Activated CD4-positive, alpha-beta T cell treated with anti-CD3 and anti-CD28 coated beads for 36 hours (primary cell): Measurements from ENCODE around the gene HSPA1L. TPM values are rescaled to one million over a fixed set of nuclear protein-coding genes. Genes with fewer than 3 reads are reported as not detected.
"Not testable (repeated sequence)": the region's sequence is repeated elsewhere in the genome, so short reads cannot be mapped to it uniquely, and the experiment has no call there.

Source experiments
- ATAC-seq: fragments of 200-7000 bp; cut with Tn5 transposase; one replicate; pipeline ENCODE4 v1.10.0; 2021; ENCODE audit warnings: mild to moderate bottlenecking, moderate library complexity
- CTCF ChIA-PET: fragments of 350-600 bp; sonication (Branson Sonifier 250); formaldehyde crosslinking; loops from one replicate; lab custom pipeline; 2021; ENCODE audit warnings: antibody characterized with exemption; lab: Charles Lee
- POLR2A ChIA-PET: fragments of 350-600 bp; sonication (Branson Sonifier 250); formaldehyde crosslinking; loops from one replicate; lab custom pipeline; 2021; ENCODE audit warnings: antibody characterized with exemption, inconsistent platforms; lab: Charles Lee
- DNase-seq: peaks from one replicate; pipeline ENCODE4 v3.0.0-alpha.2; 2020
- H3K27ac Mint-ChIP-seq: one replicate; pipeline ENCODE4 v1.8.0; 2021; ENCODE audit warnings: mixed read lengths
- H3K27me3 Mint-ChIP-seq: one replicate; pipeline ENCODE4 v1.8.0; 2021; ENCODE audit warnings: mixed read lengths
- H3K36me3 Mint-ChIP-seq: one replicate; pipeline ENCODE4 v1.8.0; 2021; ENCODE audit warnings: low read depth, mixed read lengths
- H3K4me1 Mint-ChIP-seq: one replicate; pipeline ENCODE4 v1.8.0; 2021; ENCODE audit warnings: mixed read lengths
- H3K4me3 Mint-ChIP-seq: one replicate; pipeline ENCODE4 v1.8.0; 2021; ENCODE audit warnings: mild to moderate bottlenecking, moderate library complexity, mixed read lengths
- H3K9me3 Mint-ChIP-seq: one replicate; pipeline ENCODE4 v1.8.0; 2021; ENCODE audit warnings: low read depth, mixed read lengths
- intact Hi-C, 2 experiments: fragments of 100-400 bp; cut with DNase I in 1 of 2; cut with micrococcal nuclease in 1 of 2; formaldehyde crosslinking; loops; one replicate each; pipeline versions ENCODE4 v1.14.2 to v1.15.1; 2022 to 2024; cut with DNase I, micrococcal nuclease
- total RNA-seq, 2 experiments: library from RNA; stranded (reverse); gene quantifications; one replicate each; pipeline ENCODE4 v1.2.3, GENCODE V29; 2021

HSPA1L gene
- total RNA-seq, 2 experiments from 2014 or later = 1.9 to 2.2 TPM

GRCh38 chr6:31799781-31800180, 15.3 kb downstream of the HSPA1L start:
- Mint-ChIP-seq H3K36me3 (peaks cover 25% of the 10 kb centered on the region), H3K27me3 (no peaks in the 10 kb centered on the region), H3K4me1 (peaks cover 30% of the 10 kb centered on the region), H3K9me3 (no peaks in the 10 kb centered on the region), H3K4me3 (no peak overlapping the region), H3K27ac (no peak overlapping the region)
- CTCF ChIA-PET = interaction anchor here (0.6 to 1.5 kb wide), 5 partner anchors 8 to 138 kb away, joined by 3 to 4 read pairs (median 4); no protein-coding TSS in a partner anchor
- POLR2A ChIA-PET = no interaction called here
- DNase-seq (no peak), ATAC-seq (no peak)
- intact Hi-C loops = loop anchor here in 1 of 2 experiments (10.0 kb wide), 1 partner anchor 1475 kb away; the partner anchor contains the start of gene TRIM39

GRCh38 chr6:31797588-31797987, 17.5 kb downstream of the HSPA1L start:
- Mint-ChIP-seq H3K36me3 (peaks cover 31% of the 10 kb centered on the region), H3K4me1 (peaks cover 38% of the 10 kb centered on the region), H3K4me3 (no peak overlapping the region), H3K27me3 (no peaks in the 10 kb centered on the region), H3K9me3 (no peaks in the 10 kb centered on the region), H3K27ac (peak overlapping the region; percentile 86)
- peak; percentile 51 for DNase-seq
- CTCF ChIA-PET = interaction anchor here (1.6 kb wide), 1 partner anchor 32 kb away, joined by 4 read pairs; no protein-coding TSS in a partner anchor
- intact Hi-C loops = loop anchor here (1.0 to 2.0 kb wide), 2 partner anchors 9 to 15 kb away; partner anchors contain the start of gene LSM2 (in 1 of the 2)
- peak; percentile 17 for ATAC-seq
- POLR2A ChIA-PET = interaction anchor here (0.5 to 0.6 kb wide), 2 partner anchors 33 to 211 kb away, joined by 3 to 5 read pairs; no protein-coding TSS in a partner anchor

GRCh38 chr6:31796993-31797385, 18.1 kb downstream of the HSPA1L start:
- Mint-ChIP-seq H3K9me3 (no peaks in the 10 kb centered on the region), H3K36me3 (peaks cover 31% of the 10 kb centered on the region), H3K4me3 (no peak overlapping the region), H3K4me1 (peaks cover 43% of the 10 kb centered on the region), H3K27ac (peak overlapping the region; percentile 40), H3K27me3 (no peaks in the 10 kb centered on the region)
- DNase-seq (no peak), ATAC-seq (no peak)
- ChIA-PET POLR2A (interaction anchor here (0.6 kb wide), 2 partner anchors 34 to 178 kb away, joined by 3 to 5 read pairs; no protein-coding TSS in a partner anchor), CTCF (interaction anchor here (1.2 to 2.1 kb wide), 5 partner anchors 9 to 31 kb away, joined by 5 to 15 read pairs (median 6); partner anchors contain the start of genes HSPA1B and LSM2)
- intact Hi-C loops = loop anchor here (1.0 to 2.0 kb wide), 2 partner anchors 9 to 16 kb away; partner anchors contain the start of gene LSM2 (in 1 of the 2)

GRCh38 chr6:31795616-31796298, 19.3 kb downstream of the HSPA1L start, which contains the start of gene VARS1:
VARS1 (minus strand) TSS chr6:31795752; CDS start chr6:31795217, 535 bp downstream.
- Mint-ChIP-seq H3K36me3 (peaks cover 35% of the 10 kb centered on the region), H3K4me1 (peaks cover 47% of the 10 kb centered on the region), H3K27me3 (no peaks in the 10 kb centered on the region), H3K9me3 (no peaks in the 10 kb centered on the region), H3K4me3 (peak within 1 kb of the TSS; percentile 95), H3K27ac (peak within 1 kb of the TSS; percentile 95)
- ChIA-PET CTCF (interaction anchor here (0.6 to 2.1 kb wide), 12 partner anchors 10 to 136 kb away, joined by 3 to 15 read pairs (median 5); partner anchors contain the start of genes HSPA1B and LSM2), POLR2A (interaction anchor here (0.6 to 1.0 kb wide), 6 partner anchors 11 to 179 kb away, joined by 3 to 4 read pairs (median 3); partner anchors contain the start of genes BAG6 and LSM2)
- peak; percentile 92 for DNase-seq
- ATAC-seq = peak; percentile 82
- intact Hi-C loops = loop anchor here (1.0 to 2.0 kb wide), 11 partner anchors 11 to 143 kb away; partner anchors contain the start of genes ABHD16A (in 1 of the 2), BAG6 (in 1 of the 2), DDAH2 (in 1 of the 2) and HSPA1B (in 1 of the 2)

- ChIA-PET CTCF (interaction anchor here (0.7 to 2.1 kb wide), 8 partner anchors 11 to 57 kb away, joined by 3 to 15 read pairs (median 6); partner anchors contain the start of gene LSM2), POLR2A (interaction anchor here (0.5 to 1.0 kb wide), 4 partner anchors 12 to 148 kb away, joined by 3 to 7 read pairs (median 3); partner anchors contain the start of genes BAG6, LSM2 and LY6G5B)
- Mint-ChIP-seq H3K4me1 (peaks cover 49% of the 10 kb centered on the region), H3K27ac (peak overlapping the region; percentile 95), H3K36me3 (peaks cover 40% of the 10 kb centered on the region), H3K4me3 (peak overlapping the region; percentile 95), H3K27me3 (no peaks in the 10 kb centered on the region), H3K9me3 (no peaks in the 10 kb centered on the region)
- no peak for DNase-seq
- intact Hi-C loops = loop anchor here (1.0 to 2.0 kb wide), 10 partner anchors 11 to 143 kb away; partner anchors contain the start of genes ABHD16A (in 1 of the 2), BAG6 (in 1 of the 2), DDAH2 (in 1 of the 2) and HSPA1B (in 1 of the 2)
- peak; percentile 32 for ATAC-seq
Measured at GRCh38 chr6:31794866-31795615, 20.0 kb downstream of the HSPA1L start.

- peak overlapping the region; percentile 83 for H3K27ac Mint-ChIP-seq
- H3K4me1 Mint-ChIP-seq = peaks cover 49% of the 10 kb centered on the region
- peaks cover 44% of the 10 kb centered on the region for H3K36me3 Mint-ChIP-seq
- peak overlapping the region; percentile 95 for H3K4me3 Mint-ChIP-seq
- intact Hi-C loops = loop anchor here in 1 of 2 experiments (2.0 kb wide), 1 partner anchor 56 kb away; no protein-coding TSS in a partner anchor
- H3K27me3 Mint-ChIP-seq = no peaks in the 10 kb centered on the region
- H3K9me3 Mint-ChIP-seq = no peaks in the 10 kb centered on the region
- CTCF ChIA-PET = interaction anchor here (1.3 to 1.8 kb wide), 4 partner anchors 20 to 56 kb away, joined by 5 to 8 read pairs (median 6); no protein-coding TSS in a partner anchor
- POLR2A ChIA-PET = interaction anchor here (0.5 to 0.7 kb wide), 2 partner anchors 13 to 124 kb away, joined by 3 to 7 read pairs; partner anchors contain the start of genes LSM2 and LY6G5B
- ATAC-seq = no peak
- DNase-seq = no peak
Measured at GRCh38 chr6:31794294-31794865, 20.7 kb downstream of the HSPA1L start.

- ATAC-seq, DNase-seq, H3K27me3 Mint-ChIP-seq, H3K9me3 Mint-ChIP-seq: not testable (repeated sequence)
- H3K4me3 Mint-ChIP-seq = peak overlapping the region; percentile 95
- POLR2A ChIA-PET = interaction anchor here (0.7 kb wide), 1 partner anchor 12 kb away, joined by 9 read pairs; no protein-coding TSS in a partner anchor
- peaks cover 48% of the 10 kb centered on the region for H3K36me3 Mint-ChIP-seq
- H3K4me1 Mint-ChIP-seq = peaks cover 51% of the 10 kb centered on the region
- intact Hi-C loops = loop anchor here in 1 of 2 experiments (2.0 kb wide), 1 partner anchor 55 kb away; no protein-coding TSS in a partner anchor
- peak overlapping the region; percentile 83 for H3K27ac Mint-ChIP-seq
- CTCF ChIA-PET = interaction anchor here (1.3 kb wide), 1 partner anchor 56 kb away, joined by 5 read pairs; no protein-coding TSS in a partner anchor
Measured at GRCh38 chr6:31793927-31794245, 21.2 kb downstream of the HSPA1L start.

GRCh38 chr6:31792761-31793171, 22.3 kb downstream of the HSPA1L start:
- Mint-ChIP-seq H3K27ac (peak overlapping the region; percentile 72), H3K9me3 (no peaks in the 10 kb centered on the region), H3K36me3 (peaks cover 49% of the 10 kb centered on the region), H3K27me3 (no peaks in the 10 kb centered on the region), H3K4me3 (no peak overlapping the region), H3K4me1 (peaks cover 45% of the 10 kb centered on the region)
- ATAC-seq = peak; percentile 8
- CTCF ChIA-PET = no interaction called here
- DNase-seq = peak; percentile 51
- intact Hi-C loops = no loop called here
- POLR2A ChIA-PET = no interaction called here

- no peak for DNase-seq
- no peak overlapping the region for H3K27ac Mint-ChIP-seq
- peaks cover 38% of the 10 kb centered on the region for H3K4me1 Mint-ChIP-seq
- no peaks in the 10 kb centered on the region for H3K27me3 Mint-ChIP-seq
- no peaks in the 10 kb centered on the region for H3K9me3 Mint-ChIP-seq
- peaks cover 44% of the 10 kb centered on the region for H3K36me3 Mint-ChIP-seq
- ChIA-PET CTCF (interaction anchor here (0.7 to 1.8 kb wide), 4 partner anchors 53 to 245 kb away, joined by 3 to 15 read pairs (median 3); partner anchors contain the start of gene MSH5), POLR2A (no interaction called here)
- no peak for ATAC-seq
- H3K4me3 Mint-ChIP-seq = no peak overlapping the region
- intact Hi-C loops = no loop called here
Measured at GRCh38 chr6:31792090-31792374, 23.1 kb downstream of the HSPA1L start.
